DMS153 treated with DMSO at 0.1 percent for 48 hours (cell line): Measurements from ENCODE around the gene TMEM271.
"Not testable (repeated sequence)": the region's sequence is repeated elsewhere in the genome, so short reads cannot be mapped to it uniquely, and the experiment has no call there.

ENCODE experiments used
- DNase-seq: peaks from one replicate; lab custom pipeline; 2025; ENCODE audit not compliant: unreplicated experiment; lab: John Stamatoyannopoulos, UW

Gene TMEM271

DNA sequence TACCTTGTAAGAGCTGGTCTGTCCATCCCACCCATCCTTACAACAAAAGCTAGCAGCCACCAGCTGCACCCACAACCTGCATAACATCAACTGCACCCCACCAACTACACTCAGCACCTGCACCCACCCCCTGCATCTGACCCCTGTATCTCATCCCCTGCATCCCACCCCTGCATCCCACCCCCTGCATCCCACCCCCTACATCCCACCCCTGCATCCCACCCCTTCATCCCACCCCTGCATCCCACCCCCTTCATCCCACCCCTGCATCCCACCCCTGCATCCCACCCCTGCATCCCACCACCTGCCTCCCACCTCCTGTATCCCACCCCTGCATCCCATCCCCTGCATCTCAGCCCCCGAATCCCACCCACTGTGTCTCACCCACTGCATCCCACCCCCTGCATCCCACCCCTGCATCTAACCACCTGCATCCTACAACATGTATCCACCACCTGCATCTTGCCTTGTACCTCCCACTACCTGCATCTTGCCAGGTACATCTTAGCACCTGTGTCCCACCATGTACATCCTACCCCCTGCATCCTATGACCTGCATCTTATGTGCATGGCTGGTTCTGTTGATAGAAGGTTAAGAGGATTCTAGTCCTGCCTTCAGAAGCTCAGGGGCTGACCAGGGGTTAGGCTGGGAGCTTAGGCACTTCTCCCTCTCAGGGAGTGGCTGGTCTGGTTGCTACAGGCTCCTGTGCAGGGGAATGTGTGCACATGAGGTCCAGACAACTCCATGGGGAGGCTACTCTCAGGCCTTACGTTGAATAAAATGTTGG is 9.4 kb downstream of the TMEM271 start:
- no peak for DNase-seq

DNA sequence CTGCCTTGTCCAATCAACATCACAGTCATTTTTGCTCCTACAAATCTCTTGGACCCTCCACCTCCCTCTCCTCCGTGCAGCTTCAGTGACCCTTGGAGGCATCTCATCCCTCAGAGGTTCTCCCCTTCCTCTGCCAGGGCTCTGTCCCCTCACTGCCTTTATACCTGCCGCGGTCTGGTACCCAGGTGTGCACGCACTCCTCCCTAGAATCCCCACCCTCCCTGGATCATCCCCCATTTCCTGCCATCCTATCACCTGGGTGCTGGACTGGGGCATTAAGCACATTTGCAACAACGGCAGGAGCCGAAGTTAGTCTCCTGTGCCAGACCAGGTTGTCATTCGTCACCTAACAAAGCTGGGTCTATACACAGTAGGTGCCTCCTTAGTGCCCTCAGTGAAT is 10.1 kb downstream of the TMEM271 start:
- no peak for DNase-seq

DNA sequence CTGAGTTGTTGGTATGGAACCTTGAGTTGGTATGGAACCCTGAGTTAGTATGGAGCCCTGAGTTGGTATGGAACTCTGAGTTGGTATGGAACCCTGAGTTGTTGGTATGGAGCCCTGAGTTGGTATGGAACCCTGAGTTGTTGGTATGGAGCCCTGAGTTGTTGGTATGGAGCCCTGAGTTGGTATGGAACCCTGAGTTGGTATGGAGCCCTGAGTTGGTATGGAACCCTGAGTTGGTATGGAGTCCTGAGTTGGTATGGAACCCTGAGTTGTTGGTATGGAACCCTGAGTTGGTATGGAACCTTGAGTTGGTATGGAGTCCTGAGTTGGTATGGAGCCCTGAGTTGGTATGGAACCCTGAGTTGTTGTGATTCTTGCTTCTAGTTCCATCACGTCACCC is 10.5 kb downstream of the TMEM271 start:
- not testable (repeated sequence) for DNase-seq

DNA sequence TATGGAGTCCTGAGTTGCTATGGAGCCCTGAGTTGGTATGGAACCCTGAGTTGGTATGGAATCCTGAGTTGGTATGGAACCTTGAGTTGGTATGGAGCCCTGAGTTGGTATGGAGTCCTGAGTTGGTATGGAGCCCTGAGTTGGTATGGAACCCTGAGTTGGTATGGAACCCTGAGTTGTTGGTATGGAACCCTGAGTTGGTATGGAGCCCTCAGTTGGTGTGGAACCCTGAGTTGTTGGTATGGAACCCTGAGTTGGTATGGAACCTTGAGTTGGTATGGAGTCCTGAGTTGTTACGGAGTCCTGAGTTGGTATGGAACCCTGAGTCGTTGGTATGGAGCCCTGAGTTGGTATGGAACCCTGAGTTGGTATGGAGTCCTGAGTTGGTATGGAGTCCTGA is 13.6 kb downstream of the TMEM271 start:
- not testable (repeated sequence) for DNase-seq

DNA sequence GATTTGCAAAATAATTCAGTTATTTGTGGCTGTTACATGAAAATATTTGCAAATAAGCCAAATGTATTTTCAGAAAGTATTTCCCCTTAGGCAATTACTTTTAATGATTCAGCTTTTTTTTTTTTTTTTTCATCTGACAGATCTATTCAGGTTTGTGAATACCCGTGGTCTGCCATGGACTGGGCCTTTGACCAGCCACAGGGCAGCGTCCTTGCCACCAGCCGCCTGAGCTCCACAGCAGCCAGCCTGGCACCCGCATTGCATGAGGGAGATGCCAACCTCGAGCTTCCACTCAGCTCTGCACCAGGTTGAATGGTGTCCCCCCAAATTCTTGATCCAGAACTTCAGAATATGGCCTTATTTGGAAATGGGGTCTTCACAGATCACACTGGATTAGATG is 14.7 kb downstream of the TMEM271 start:
- DNase-seq, result no peak

DNA sequence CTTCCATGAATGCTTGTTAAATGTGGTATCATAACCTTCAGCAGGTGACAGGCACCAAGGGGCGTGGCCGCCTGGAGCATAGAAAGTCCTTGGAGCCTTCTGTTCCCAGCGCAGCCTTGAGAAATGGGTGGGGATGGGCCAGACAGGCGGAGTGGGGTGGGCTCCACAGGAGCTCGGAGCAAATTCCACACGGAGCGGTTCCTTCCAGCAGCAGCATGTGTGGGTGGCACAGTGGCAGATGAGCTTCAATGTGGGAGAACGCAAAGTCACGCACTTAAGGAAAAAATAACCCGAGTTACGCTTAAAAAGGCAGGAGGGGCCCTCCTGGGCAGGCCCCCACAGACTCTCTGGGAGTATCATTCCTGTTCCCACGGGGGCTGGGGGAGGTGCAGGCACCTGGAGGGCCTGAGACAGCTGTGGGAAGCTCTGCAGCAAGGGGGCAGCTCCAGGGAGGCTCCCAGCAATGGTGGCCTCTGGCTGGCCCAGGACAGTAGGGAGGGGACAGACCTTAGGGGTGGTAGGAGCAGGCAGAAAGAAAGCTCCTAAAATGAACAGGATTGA is 15.3 kb downstream of the TMEM271 start:
- DNase-seq, result no peak

DNA sequence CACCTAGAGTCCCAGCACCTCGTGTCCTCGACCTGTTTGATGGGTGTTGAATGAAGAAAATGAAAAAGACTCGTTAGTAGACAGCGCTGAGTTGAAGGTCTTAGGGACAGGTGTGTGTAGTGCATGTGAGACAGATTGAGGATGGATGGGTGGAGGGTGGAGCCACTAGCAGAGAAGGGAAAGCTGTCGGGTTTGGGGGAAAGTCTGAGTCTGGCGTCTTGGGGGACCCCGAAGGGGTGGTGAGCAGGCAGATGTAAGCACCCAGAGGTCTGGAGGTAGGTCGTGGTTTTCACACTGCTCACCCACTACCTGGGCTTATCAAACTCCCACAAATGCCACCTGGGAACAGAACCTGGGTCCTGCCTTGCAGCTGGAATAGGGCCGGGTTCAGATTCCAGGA is 16.0 kb downstream of the TMEM271 start:
- no peak for DNase-seq

DNA sequence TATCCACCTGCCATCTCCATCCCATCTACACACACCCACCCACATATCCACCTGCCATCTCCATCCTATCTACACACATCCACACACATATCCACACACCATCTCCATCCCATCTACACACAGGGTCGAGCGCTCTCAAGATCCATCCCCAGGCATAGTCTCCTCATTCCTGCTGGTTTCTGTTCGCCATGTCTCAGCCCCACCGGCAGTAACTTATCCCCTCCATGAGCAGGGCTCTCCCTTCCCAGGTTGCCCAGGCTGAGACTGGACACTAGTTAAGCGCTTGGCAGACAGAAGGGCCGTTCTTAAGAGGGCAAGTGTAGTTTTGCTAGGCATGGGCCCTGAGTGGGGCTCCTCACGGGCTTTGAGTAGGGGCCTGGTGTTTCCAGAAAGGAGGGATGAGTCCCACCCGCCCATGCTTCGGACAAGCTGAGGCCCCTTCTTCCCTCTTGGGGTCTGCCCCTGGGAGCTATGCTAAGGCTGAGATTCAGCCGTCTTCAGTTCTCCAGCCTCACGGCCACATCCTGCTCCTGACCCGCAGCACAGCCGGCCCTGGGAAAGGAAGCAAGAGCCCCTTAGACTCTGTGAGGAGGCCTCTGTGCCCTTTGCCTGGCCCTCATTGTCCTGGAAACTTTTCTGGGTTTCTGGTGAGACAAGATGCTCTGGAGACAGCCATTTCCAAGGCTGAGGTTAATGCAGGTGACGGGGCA is 20.4 kb downstream of the TMEM271 start:
- no peak for DNase-seq

DNA sequence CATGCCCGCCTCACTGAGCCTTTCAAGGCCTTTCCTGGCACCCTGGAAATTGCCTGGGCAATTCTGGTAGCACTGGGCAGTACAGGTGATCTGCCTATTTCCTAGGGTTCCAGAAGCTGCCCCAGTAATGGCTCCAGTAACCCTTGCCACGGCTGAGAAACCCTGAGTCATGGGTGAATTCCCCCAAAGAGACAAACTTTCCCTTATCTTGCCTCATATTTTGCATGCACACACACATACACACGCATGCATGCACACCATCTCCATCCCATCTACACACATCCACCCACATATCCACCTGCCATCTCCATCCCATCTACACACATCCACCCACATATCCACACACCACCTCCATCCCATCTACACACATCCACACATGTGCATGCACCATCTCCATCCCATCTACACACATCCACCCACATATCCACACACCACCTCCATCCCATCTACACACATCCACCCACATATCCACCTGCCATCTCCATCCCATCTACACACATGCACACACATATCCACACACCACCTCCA is 21.2 kb downstream of the TMEM271 start:
- not testable (repeated sequence) for DNase-seq

DNA sequence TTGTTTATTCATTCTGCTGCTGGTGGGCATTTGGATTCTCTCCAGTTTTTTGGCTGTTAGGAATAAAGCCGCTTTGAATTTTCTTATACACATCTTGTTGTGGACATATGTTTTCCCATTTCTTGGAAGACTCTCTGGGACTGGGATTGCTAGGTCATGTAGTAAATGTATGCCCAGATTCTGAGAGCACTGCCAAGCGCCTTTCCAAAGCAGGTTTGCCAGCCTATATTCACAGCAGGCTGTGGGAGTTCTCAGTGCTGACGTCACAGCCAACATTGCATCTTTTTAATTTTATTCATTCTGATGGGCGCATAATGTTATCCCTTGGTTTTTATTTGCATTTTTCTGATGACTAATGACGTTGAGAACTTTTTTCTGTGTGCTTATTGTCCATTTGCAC is 24.1 kb downstream of the TMEM271 start:
- no peak for DNase-seq

DNA sequence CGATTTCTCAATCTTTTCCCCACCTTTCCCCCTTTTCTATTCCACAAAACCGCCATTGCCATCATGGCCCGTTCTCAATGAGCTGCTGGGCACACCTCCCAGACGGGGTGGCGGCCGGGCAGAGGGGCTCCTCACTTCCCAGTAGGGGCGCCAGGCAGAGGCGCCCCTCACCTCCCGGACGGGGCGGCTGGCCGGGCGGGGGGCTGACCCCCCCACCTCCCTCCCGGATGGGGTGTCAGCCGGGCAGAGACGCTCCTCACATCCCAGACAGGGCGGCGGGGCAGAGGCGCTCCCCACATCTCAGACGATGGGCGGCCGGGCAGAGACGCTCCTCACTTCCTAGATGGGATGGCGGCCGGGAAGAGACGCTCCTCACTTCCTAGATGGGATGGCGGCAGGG is 25.8 kb downstream of the TMEM271 start:
- DNase-seq, result not testable (repeated sequence)

DNA sequence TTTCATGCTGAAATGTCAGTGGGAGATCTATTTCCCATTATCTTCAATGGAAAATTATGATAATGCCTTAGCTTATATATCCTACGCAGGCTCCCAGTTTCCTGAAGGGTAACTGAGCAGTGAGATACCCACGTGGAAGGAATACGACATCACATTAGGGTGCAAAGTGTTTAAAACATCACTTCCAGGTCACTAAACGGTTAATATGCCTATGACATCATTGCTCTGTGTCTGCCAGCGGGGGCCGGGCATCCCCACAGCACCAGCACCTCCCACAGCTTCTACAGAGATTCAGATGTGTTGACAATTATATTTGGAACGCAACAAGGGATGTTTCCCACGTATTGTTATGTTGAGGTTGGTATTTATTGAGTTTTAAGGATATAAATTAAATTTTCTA is 27.1 kb downstream of the TMEM271 start:
- DNase-seq, result no peak

DNA sequence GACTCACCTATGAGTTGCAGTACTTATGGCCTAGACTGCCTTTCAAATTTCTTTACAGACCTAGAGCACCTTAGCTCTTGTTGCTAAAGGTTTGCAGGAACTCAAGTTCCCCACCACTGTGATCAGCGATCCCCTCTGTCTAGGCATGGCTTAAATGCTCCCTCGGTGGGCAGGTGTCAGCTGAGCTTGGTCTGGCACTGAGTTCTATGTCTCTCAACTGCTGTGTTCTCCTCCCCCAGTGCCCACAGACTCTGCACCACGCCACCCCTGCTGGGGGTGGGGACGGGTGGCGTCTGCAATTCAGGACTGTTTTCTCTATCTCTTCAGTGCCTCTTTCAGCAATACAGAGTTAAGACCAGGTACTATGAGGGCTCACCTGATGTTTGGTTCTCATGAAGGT is 30.5 kb downstream of the TMEM271 start:
- no peak for DNase-seq

DNA sequence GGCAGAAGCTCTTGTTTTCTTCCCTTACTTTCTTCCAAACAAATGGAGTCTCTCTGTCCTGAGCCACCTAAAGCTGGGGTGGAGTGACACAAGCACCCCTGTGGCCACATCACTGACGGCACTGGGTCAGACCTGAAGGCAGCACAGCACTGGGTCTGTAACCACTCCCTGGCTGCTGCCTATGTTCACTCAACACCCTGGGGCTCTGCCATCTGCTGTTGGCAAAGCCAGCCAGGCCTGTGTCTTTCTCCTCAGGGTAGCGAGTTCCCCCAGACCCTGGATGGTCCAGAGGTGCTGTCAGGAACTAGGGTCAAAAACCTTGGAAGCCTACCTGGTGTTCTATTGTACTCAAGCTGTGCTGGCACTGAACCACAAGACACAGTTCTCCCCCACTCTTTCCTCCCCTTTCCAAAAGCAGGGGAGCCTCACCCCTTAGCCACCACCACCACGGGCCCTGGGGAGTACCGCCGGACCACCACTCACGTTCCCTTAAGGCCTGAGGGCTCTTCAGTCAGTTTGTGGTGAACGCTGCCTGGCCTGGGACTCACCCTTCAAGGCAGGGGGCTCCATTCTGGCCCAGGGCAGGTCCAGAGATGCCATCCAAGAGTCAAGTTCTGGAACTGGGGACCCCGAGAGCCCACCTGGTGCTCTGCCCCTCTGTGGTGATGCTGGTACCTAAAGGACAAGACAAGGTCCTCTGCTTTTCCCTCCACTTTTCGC is 31.5 kb downstream of the TMEM271 start:
- no peak for DNase-seq

DNA sequence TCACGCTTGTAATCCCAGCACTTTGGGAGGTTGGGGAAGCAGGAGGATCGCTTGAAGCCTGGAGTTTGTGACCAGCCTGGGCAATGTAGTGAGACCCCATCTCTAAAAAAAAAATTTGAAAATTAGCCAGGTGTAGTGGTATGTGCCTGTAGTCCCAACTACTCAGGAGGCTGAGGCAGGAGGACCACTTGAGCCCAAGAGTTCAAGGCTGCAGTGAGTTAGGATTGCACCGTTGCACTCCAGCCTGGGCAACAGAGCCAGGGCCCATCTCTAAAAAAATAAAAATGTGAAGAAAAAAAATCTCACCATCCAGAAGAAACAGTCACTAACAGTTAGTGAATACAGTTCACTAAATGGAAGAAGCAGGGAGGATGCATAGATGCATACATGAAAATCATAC is 34.8 kb downstream of the TMEM271 start:
- DNase-seq, result no peak

DNA sequence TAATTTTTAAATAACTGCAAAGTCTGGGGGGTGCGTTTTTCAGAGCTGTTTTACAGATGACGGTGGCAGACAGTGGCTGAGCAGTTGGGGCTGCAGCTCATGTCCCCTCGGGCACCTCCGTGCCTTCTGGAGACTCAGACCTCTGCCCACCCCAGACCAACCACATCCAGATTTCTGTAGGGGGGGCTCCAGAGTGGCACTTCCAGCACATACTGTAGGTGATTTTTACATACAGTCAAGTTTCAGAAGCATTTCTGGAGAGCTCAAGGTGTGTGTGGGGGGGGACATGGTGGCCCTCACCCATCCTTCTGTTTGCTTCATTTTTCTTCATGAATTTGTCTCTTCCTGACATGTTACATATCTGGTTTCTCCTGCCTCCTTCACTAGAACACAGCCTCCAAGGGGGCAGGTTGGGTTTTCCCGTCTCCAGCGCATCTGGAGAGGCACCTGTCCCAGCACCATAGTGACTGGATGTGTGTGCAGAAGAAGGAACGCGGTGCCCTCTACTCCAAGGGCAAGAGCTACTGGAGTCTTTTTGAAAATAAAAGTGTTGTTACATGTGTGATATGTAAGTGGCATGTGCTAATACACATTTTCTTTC is 37.5 kb downstream of the TMEM271 start:
- no peak for DNase-seq

DNA sequence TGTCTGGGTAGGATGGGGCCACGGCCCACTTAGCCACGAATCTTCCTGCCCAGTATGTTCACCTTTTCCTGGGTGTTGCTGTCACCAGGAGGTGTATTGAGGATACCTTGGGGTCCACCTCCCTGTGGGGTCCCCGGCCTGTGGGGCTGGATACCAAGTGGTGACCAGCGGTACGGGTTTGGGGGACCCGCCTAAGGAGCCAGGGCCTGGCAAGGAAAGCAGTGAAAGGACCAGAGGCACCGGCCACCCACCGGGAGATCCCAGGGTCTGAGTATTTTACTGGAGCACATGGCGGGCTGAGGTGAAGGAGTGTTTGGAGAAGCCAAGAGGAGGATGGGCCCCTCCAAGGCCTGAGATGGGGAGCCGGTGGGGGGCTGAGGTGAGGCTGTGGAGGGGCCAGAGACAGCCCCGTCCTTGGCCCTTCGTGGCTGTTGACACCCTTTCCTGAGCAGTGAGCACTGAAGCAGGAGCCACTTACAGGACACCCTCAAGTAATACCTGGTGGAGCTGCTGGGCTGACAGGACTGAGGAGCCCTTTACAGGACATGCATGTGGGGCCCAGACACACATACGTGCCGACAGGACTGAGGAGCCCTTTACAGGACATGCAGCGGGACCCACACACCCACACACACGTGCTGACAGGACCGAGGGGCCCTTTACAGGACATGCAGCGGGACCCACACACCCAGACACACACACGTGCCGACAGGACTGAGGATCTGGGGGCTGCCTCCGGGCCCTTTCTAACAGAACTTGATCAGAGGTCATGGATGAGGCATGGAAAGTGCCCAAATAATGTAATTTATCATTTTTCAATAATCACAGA is 38.4 kb downstream of the TMEM271 start:
- DNase-seq, result no peak

DNA sequence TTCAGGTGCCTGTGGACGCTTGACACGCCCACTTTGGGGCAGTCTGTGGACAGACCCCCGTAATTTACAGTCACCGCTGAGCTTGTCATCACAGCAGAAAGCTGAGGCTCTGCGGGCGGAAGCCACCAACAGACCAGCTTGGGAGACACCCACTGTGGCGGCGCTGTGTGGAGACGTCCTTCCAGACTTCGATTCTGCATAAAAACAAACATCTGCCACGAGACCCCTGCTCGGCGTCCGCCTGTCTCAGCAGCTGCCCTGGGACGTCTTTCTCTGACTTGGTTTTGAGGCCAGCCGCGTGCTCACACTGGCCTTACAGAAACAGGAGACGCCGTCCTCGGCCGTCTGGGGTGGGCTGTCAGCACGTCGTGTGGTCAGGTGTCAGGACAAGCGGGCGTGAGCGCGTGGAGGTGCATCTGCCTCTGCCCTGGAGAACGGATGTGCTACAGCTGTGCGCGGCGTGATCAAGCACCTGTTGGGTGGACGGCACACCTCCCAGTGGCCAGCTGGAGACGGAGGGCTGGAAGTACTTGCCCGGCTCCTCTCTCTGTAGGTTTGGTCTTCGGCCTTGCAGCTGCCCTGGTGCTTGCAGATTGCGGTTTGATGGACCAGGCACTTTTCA is 39.6 kb downstream of the TMEM271 start:
- DNase-seq, result no peak

DNA sequence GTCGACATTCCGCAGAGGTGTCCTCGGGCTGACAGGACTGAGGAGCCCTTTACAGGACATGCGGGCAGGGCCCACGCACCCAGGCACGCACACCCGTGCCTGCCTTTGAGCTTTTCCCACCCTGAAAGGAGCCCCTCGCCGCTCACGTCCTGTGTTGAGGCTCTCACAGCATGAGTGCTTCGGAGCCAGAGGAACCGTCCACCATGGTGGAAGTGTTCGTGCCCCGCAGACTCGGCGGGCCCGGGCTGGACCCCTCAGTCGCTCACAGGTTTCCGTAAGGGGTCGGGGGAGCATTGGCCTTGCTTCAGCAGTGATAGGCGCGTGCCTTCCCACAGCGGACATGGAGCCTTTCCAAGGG is 40.2 kb downstream of the TMEM271 start:
- DNase-seq, result no peak
